ENCODE results near the gene MIS12. TPM values are rescaled to one million over a fixed set of nuclear protein-coding genes. Genes with fewer than 3 reads are reported as not detected.

MIS12 gene
- total and polyA plus RNA-seq, 2 of the 13 experiments (the other 11 are each of a cell fraction or from before 2014, with no cell fraction given): 13.4 to 28.0 TPM

GRCh38 chr17:5438716-5439445 lies 47.5 kb upstream of the MIS12 start, which contains the start of gene C1QBP (continued):
- TF ChIP-seq ZNF407 (CRISPR knock-in tag; IDR thresholded peaks at IDR 0.05; ENCODE audit: not compliant biosample characterization) (peak; percentile 80), HES4 (CRISPR knock-in tag; IDR thresholded peaks at IDR 0.05; ENCODE audit: borderline replicate concordance) (peak; percentile 94), EED (CRISPR knock-in tag; IDR thresholded peaks at IDR 0.05) (peak; percentile 65; the same call in 1 of the 2 replicates), TFDP1 (CRISPR knock-in tag; IDR thresholded peaks at IDR 0.05; ENCODE audit: borderline replicate concordance) (peak; percentile 84; the same call in 1 of the 2 replicates), ZNF616 (CRISPR knock-in tag; IDR thresholded peaks at IDR 0.05; ENCODE audit: low read depth) (peak; percentile 72; the same call in 1 of the 2 replicates), SKIL (CRISPR knock-in tag; IDR thresholded peaks at IDR 0.05; ENCODE audit: borderline replicate concordance) (peak; percentile 51; the same call in 1 of the 2 replicates), MXI1 (IDR thresholded peaks at IDR 0.05; ENCODE audit: borderline replicate concordance, low read depth, low read length) (peak; percentile 97; the same call in 2 of the 3 replicates), NFIB (CRISPR knock-in tag; IDR thresholded peaks at IDR 0.05; ENCODE audit: borderline replicate concordance) (no peak), ZNF607 (CRISPR knock-in tag; IDR thresholded peaks at IDR 0.05; ENCODE audit: borderline replicate concordance) (peak; percentile 71), ZSCAN5A (CRISPR knock-in tag; IDR thresholded peaks at IDR 0.05; ENCODE audit: borderline replicate concordance) (0 out of 2 replicates have a peak, but pooled peaks have one; percentile 34), ZNF276 (CRISPR knock-in tag; IDR thresholded peaks at IDR 0.05; ENCODE audit: low read depth) (peak; percentile 80; the same call in 1 of the 2 replicates), NCOA5 (CRISPR knock-in tag; IDR thresholded peaks at IDR 0.05) (no peak)

Measured in HepG2 (cell line).